ENCODE measurements around the gene DNAJB8.

DNA sequence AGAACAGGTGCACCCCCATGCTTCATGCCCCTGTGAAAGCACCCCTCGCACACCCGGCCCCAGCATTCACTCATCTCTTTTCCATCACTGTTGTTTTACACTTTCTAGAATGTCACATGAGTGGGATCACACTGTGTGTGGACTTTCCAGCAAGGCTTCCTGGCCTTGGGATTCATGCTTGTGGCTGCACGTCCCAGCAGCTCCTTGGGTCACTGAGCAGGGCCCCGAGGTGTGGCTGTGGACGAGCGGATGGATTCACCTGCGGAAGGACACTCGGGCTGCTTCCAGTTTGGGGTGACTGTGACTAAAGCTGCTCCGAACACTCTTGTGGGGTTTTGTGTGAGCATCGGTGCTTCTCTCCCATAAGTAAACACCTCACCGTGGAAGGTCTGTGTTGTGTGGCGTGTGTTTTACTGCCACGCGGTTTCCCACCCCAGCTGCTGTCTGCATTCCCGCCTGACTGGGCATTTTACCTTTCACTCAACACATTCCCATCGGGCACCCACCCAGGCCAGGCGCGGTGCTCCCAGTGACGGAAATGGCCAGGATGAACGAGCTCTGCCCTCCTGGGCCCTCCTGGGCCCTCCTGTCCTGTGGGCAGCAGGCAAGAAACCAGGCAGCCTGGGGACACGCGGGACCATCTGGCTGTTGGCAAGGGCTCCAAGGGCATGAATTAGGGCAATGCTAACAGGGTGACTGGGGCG lies 41.4 kb downstream of the DNAJB8 start:
- TF ChIP-seq, protein P1, sequence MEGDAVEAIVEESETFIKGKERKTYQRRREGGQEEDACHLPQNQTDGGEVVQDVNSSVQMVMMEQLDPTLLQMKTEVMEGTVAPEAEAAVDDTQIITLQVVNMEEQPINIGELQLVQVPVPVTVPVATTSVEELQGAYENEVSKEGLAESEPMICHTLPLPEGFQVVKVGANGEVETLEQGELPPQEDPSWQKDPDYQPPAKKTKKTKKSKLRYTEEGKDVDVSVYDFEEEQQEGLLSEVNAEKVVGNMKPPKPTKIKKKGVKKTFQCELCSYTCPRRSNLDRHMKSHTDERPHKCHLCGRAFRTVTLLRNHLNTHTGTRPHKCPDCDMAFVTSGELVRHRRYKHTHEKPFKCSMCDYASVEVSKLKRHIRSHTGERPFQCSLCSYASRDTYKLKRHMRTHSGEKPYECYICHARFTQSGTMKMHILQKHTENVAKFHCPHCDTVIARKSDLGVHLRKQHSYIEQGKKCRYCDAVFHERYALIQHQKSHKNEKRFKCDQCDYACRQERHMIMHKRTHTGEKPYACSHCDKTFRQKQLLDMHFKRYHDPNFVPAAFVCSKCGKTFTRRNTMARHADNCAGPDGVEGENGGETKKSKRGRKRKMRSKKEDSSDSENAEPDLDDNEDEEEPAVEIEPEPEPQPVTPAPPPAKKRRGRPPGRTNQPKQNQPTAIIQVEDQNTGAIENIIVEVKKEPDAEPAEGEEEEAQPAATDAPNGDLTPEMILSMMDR (IDR thresholded peaks at IDR 0.05) = no peak
- no peak for TF ChIP-seq POLR2A (IDR thresholded peaks at IDR 0.05)
